ENCODE data around the gene BRME1.

BRME1 gene

GRCh38 chr19:13875824-13876223 is 30.1 kb downstream of the BRME1 start:
- no peak for TF ChIP-seq CTCF (IDR thresholded peaks at IDR 0.05; ENCODE audit: control extremely low read depth, extremely low read depth, low read depth, missing control alignments)
- CTCF ChIA-PET = interaction anchor here (1.0 to 1.8 kb wide), 6 partner anchors 14 to 240 kb away, joined by 3 to 7 read pairs (median 5); partner anchors contain the start of gene MISP3
- DNase-seq (ENCODE audit: extremely low spot score) = no peak
- POLR2A ChIA-PET = interaction anchor here (0.6 kb wide), 1 partner anchor 522 kb away, joined by 5 read pairs; no protein-coding TSS in a partner anchor

- no peak for DNase-seq (ENCODE audit: extremely low spot score)
- CTCF ChIA-PET = interaction anchor here (1.5 to 4.5 kb wide), 4 partner anchors 11 to 203 kb away, joined by 4 to 34 read pairs (median 6); partner anchors contain the start of gene IL27RA
- POLR2A ChIA-PET = no interaction called here
- no peak for TF ChIP-seq CTCF (IDR thresholded peaks at IDR 0.05; ENCODE audit: control extremely low read depth, extremely low read depth, low read depth, missing control alignments)
Observed at GRCh38 chr19:13873834-13874515, 31.9 kb downstream of the BRME1 start.

GRCh38 chr19:13872695-13873389 is 33.1 kb downstream of the BRME1 start:
- DNase-seq (ENCODE audit: extremely low spot score) = peak; percentile 65
- peak; percentile 47 for TF ChIP-seq CTCF (IDR thresholded peaks at IDR 0.05; ENCODE audit: control extremely low read depth, extremely low read depth, low read depth, missing control alignments)
- CTCF ChIA-PET = interaction anchor here (0.7 to 4.5 kb wide), 11 partner anchors 10 to 263 kb away, joined by 3 to 34 read pairs (median 5); partner anchors contain the start of genes ASF1B, IL27RA and MISP3
- POLR2A ChIA-PET = interaction anchor here (0.6 to 1.3 kb wide), 3 partner anchors 25 to 108 kb away, joined by 3 to 9 read pairs (median 6); partner anchors contain the start of gene MRI1

- ChIA-PET CTCF (interaction anchor here (0.7 to 4.5 kb wide), 10 partner anchors 9 to 264 kb away, joined by 3 to 34 read pairs (median 6); partner anchors contain the start of genes ASF1B and MISP3), POLR2A (interaction anchor here (0.6 to 1.3 kb wide), 3 partner anchors 25 to 108 kb away, joined by 3 to 9 read pairs (median 6); partner anchors contain the start of gene MRI1)
- TF ChIP-seq CTCF (IDR thresholded peaks at IDR 0.05; ENCODE audit: control extremely low read depth, extremely low read depth, low read depth, missing control alignments) = no peak
- no peak for DNase-seq (ENCODE audit: extremely low spot score)
Observed at GRCh38 chr19:13872339-13872694, 33.6 kb downstream of the BRME1 start.

GRCh38 chr19:13870873-13871272 is 35.0 kb downstream of the BRME1 start:
- ChIA-PET POLR2A (no interaction called here), CTCF (interaction anchor here (1.0 to 4.5 kb wide), 6 partner anchors 8 to 266 kb away, joined by 3 to 34 read pairs (median 4); partner anchors contain the start of gene ASF1B)
- no peak for DNase-seq (ENCODE audit: extremely low spot score)
- no peak for TF ChIP-seq CTCF (IDR thresholded peaks at IDR 0.05; ENCODE audit: control extremely low read depth, extremely low read depth, low read depth, missing control alignments)

GRCh38 chr19:13869281-13869680 is 36.6 kb downstream of the BRME1 start:
- ChIA-PET POLR2A (interaction anchor here (0.7 kb wide), 2 partner anchors 28 to 72 kb away, joined by 3 to 4 read pairs; no protein-coding TSS in a partner anchor), CTCF (interaction anchor here (1.0 kb wide), 1 partner anchor 85 kb away, joined by 3 read pairs; no protein-coding TSS in a partner anchor)
- DNase-seq (ENCODE audit: extremely low spot score) = no peak
- no peak for TF ChIP-seq CTCF (IDR thresholded peaks at IDR 0.05; ENCODE audit: control extremely low read depth, extremely low read depth, low read depth, missing control alignments)

All from GM10248 (cell line).